ENCODE data around the gene MYO1A. TPM values are rescaled to one million over a fixed set of nuclear protein-coding genes. Genes with fewer than 3 reads are reported as not detected.

The MYO1A gene
- polyA plus RNA-seq, 1 donor (not counting 4 experiments of a cell fraction or from before 2014, with no cell fraction given), result 0.01 TPM

DNA sequence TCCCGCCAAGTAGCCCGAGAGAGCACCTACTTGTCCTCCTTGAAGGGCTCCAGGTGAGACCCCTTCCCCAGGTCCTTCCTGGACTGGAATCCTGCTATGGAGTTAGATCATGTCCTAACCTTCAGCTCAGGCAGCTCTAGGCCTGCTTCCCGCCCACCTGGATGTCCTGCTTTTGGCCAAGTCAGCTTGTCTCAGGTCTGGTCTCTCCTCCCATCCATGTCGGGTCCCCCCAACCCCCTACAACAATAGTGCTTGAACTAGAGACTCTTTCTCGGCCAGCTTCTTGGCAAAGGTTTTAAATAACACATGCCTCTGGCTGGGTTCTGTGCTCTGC lies 42.6 kb upstream of the MYO1A start:
- Histone ChIP-seq H3K4me3 (ENCODE audit: control insufficient read depth in 2 of 3, extremely low read depth in 1 of 3, insufficient read depth in 2 of 3, low read depth in 1 of 3, low read length in 3 of 3) (no peak overlapping the region), H4K20me1 (ENCODE audit: control insufficient read depth, extremely low read depth, insufficient read depth, low read length) (peaks cover 4% of the 10 kb centered on the region), H3K36me3 (ENCODE audit: control insufficient read depth in 2 of 2, extremely low read depth in 1 of 2, insufficient read depth in 2 of 2, low read length in 2 of 2) (peaks cover 13 to 27% of the 10 kb centered on the region in 2 experiments), H3K9me1 (ENCODE audit: control insufficient read depth, extremely low read depth, insufficient read depth, low read length) (no peaks in the 10 kb centered on the region), H3K27ac (ENCODE audit: control insufficient read depth, insufficient read depth, low read length) (no peak overlapping the region), H3K9ac (ENCODE audit: control insufficient read depth, extremely low read depth, insufficient read depth, low read length) (no peak overlapping the region), H3K79me2 (ENCODE audit: control insufficient read depth, insufficient read depth, low read length) (peaks cover 18% of the 10 kb centered on the region), H3K27me3 (ENCODE audit: control insufficient read depth, extremely low read depth, insufficient read depth, low read length) (no peaks in the 10 kb centered on the region), H3K4me2 (ENCODE audit: control insufficient read depth, extremely low read depth, insufficient read depth, low read depth, low read length) (no peak overlapping the region), H3K9me3 (ENCODE audit: control insufficient read depth, low read depth, low read length) (no peaks in the 10 kb centered on the region), H3K4me1 (ENCODE audit: control insufficient read depth, extremely low read depth, insufficient read depth, low read length) (peaks cover 50% of the 10 kb centered on the region), H2AFZ (ENCODE audit: control insufficient read depth, low read length) (no peak overlapping the region)
- DNase-seq (ENCODE audit: low read depth, low spot score), result no peak
- dilution Hi-C loops (cut with MboI; ENCODE audit: extremely low pct_ligation_motif_present, low sequenced_read_pairs), result no loop called here
- FAIRE-seq, result no peak
- no peak for TF ChIP-seq EZH2 (IDR thresholded peaks at IDR 0.05; ENCODE audit: low read length)

DNA sequence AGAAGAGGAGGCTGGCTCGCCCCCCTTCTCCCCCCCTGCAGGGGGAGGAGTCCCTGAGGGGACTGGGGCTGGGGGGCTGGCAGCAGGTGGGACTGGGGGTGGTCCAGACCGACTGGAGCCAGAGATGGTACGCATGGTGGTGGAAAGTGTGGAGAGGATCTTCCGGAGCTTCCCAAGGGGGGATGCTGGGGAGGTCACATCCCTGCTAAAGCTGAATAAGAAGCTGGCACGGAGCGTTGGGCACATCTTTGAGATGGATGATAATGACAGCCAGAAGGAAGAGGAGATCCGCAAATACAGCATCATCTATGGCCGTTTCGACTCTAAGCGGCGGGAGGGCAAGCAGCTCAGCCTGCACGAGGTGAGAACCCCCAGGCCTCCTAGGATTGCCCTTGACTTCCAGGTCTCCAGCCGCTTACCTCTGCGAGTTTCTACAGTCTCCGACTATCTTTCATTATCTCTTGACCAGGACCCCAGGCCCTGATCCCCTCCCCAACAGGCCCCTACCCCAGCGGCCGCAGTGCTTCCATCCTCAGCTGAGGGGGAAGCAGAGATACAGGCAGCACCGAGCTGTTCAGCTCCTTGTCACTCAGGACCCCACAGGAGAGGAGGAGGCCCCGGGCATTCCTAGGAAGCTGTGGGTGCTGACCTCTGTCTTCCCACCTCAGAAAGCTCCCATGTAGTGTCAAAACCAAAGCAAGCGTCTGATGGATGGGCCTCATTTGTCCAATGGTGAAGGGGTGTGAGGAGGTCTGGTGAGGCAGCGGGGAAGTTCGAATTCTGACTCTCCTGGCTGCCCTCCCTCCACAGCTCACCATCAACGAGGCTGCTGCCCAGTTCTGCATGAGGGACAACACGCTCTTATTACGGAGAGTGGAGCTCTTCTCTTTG lies 42.0 kb upstream of the MYO1A start:
- H2AFZ ChIP-seq (ENCODE audit: control insufficient read depth, low read length), result no peak overlapping the region
- H3K9me3 ChIP-seq (ENCODE audit: control insufficient read depth, low read depth, low read length), result no peaks in the 10 kb centered on the region
- no peak overlapping the region for H3K4me3 ChIP-seq (ENCODE audit: control insufficient read depth in 2 of 3, extremely low read depth in 1 of 3, insufficient read depth in 2 of 3, low read depth in 1 of 3, low read length in 3 of 3)
- TF ChIP-seq EZH2 (IDR thresholded peaks at IDR 0.05; ENCODE audit: low read length), result no peak
- TF ChIP-seq, protein P1, sequence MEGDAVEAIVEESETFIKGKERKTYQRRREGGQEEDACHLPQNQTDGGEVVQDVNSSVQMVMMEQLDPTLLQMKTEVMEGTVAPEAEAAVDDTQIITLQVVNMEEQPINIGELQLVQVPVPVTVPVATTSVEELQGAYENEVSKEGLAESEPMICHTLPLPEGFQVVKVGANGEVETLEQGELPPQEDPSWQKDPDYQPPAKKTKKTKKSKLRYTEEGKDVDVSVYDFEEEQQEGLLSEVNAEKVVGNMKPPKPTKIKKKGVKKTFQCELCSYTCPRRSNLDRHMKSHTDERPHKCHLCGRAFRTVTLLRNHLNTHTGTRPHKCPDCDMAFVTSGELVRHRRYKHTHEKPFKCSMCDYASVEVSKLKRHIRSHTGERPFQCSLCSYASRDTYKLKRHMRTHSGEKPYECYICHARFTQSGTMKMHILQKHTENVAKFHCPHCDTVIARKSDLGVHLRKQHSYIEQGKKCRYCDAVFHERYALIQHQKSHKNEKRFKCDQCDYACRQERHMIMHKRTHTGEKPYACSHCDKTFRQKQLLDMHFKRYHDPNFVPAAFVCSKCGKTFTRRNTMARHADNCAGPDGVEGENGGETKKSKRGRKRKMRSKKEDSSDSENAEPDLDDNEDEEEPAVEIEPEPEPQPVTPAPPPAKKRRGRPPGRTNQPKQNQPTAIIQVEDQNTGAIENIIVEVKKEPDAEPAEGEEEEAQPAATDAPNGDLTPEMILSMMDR (optimal IDR thresholded peaks at IDR 0.05 in 1 of 3, IDR thresholded peaks at IDR 0.05 in 1 of 3, conservative IDR thresholded peaks at IDR 0.05 in 1 of 3; ENCODE audit: extremely low read depth in 1 of 3, insufficient read depth in 2 of 3, low read length in 3 of 3), result no peak
- peaks cover 4% of the 10 kb centered on the region for H4K20me1 ChIP-seq (ENCODE audit: control insufficient read depth, extremely low read depth, insufficient read depth, low read length)
- dilution Hi-C loops (cut with MboI; ENCODE audit: extremely low pct_ligation_motif_present, low sequenced_read_pairs), result no loop called here
- no peak overlapping the region for H3K4me2 ChIP-seq (ENCODE audit: control insufficient read depth, extremely low read depth, insufficient read depth, low read depth, low read length)
- no peak overlapping the region for H3K9ac ChIP-seq (ENCODE audit: control insufficient read depth, extremely low read depth, insufficient read depth, low read length)
- H3K27ac ChIP-seq (ENCODE audit: control insufficient read depth, insufficient read depth, low read length), result no peak overlapping the region
- peaks cover 10 to 21% of the 10 kb centered on the region in 2 experiments for H3K36me3 ChIP-seq (ENCODE audit: control insufficient read depth in 2 of 2, extremely low read depth in 1 of 2, insufficient read depth in 2 of 2, low read length in 2 of 2)
- no peaks in the 10 kb centered on the region for H3K27me3 ChIP-seq (ENCODE audit: control insufficient read depth, extremely low read depth, insufficient read depth, low read length)
- DNase-seq (ENCODE audit: low read depth, low spot score) (no peak), FAIRE-seq (no peak)
- peaks cover 18% of the 10 kb centered on the region for H3K79me2 ChIP-seq (ENCODE audit: control insufficient read depth, insufficient read depth, low read length)
- no peaks in the 10 kb centered on the region for H3K9me1 ChIP-seq (ENCODE audit: control insufficient read depth, extremely low read depth, insufficient read depth, low read length)
- H3K4me1 ChIP-seq (ENCODE audit: control insufficient read depth, extremely low read depth, insufficient read depth, low read length), result peaks cover 49% of the 10 kb centered on the region
